Measurements from ENCODE around the gene OR2A42. TPM values are rescaled to one million over a fixed set of nuclear protein-coding genes. Genes with fewer than 3 reads are reported as not detected.
"Not testable (repeated sequence)": the region's sequence is repeated elsewhere in the genome, so short reads cannot be mapped to it uniquely, and the experiment has no call there.

Gene OR2A42
- total RNA-seq, 1 donor from 2014 or later = not detected

GRCh38 chr7:144226866-144227265 lies 12.5 kb downstream of the OR2A42 start:
- ATAC-seq; DNase-seq (ENCODE audit: low spot score): not testable (repeated sequence)

- DNase-seq (ENCODE audit: low spot score); ATAC-seq: not testable (repeated sequence)
Measured at GRCh38 chr7:144223675-144224074, 15.7 kb downstream of the OR2A42 start.

- not testable (repeated sequence) for DNase-seq (ENCODE audit: low spot score); ATAC-seq
Measured at GRCh38 chr7:144220531-144220930, 18.9 kb downstream of the OR2A42 start.

GRCh38 chr7:144219149-144219548 lies 20.3 kb downstream of the OR2A42 start:
- DNase-seq (ENCODE audit: low spot score) = not testable (repeated sequence)
- peak; percentile 65 for ATAC-seq

GRCh38 chr7:144218581-144218980 lies 20.8 kb downstream of the OR2A42 start:
- DNase-seq (ENCODE audit: low spot score); ATAC-seq: not testable (repeated sequence)

DNA sequence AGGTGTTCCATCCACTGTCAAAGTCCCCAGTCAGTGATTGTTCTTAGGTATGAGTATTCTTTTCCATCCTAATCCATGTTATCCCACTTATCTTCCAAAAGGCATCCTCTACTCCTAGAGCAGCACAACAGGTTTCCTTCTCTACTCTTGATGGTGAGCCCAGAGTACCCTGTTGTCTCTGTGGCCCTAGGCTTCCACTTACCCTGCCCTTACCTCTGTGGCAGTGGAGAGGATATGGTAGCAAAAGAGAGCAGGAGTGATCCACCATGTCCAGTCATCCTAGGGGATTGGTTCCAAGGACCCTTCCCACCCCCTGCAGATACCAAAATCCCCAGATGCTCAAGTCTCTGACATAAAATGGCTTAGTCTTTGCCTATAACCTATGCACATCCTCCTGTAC lies 22.2 kb downstream of the OR2A42 start:
- not testable (repeated sequence) for ATAC-seq

DNA sequence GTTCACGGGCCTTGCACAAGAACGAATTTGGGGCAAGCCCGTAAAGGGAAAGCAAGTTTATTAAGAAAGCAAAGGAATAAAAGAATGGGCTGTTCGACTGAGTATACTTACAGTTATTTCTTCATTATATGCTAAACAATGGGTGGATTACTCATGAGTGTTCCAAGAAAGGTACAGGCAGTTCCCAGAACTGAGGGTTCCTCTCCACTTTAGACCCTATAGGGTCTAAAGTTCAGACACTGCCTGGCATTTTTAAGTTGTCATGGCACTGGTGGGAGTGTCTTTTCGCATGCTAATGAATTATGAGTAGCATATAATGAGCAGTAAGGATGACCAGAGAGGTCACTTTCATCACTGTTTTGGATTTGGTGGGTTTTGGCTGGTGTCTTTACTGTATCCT lies 34.1 kb downstream of the OR2A42 start:
- not testable (repeated sequence) for ATAC-seq; DNase-seq (ENCODE audit: low spot score)

More for the DNA sequence above, 22.2 kb downstream of the OR2A42 start:
- DNase-seq (ENCODE audit: low spot score) = not testable (repeated sequence)

GRCh38 chr7:144203086-144203485 lies 36.3 kb downstream of the OR2A42 start:
- DNase-seq (ENCODE audit: low spot score); ATAC-seq: not testable (repeated sequence)

- not testable (repeated sequence) for DNase-seq (ENCODE audit: low spot score); ATAC-seq
Measured at GRCh38 chr7:144201978-144202377, 37.4 kb downstream of the OR2A42 start.

DNA sequence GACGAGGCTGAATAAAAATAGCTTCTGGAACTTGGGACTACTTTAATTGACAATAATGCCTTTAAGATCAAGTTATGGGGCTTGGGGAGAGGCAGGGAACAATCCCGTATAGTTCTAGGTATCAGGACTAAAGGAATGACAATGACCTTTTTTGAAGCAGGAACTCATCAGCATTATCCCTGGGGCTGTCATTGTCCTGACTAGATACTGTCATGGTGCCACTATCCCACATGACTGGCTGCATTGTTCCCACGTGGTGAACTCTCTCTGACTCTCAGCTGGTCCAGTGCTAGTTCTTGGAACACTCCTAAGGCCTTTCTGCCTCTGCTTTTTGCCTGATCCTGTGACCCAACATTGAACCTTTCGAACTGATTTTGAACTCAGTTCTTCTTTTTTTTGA lies 40.5 kb downstream of the OR2A42 start:
- not testable (repeated sequence) for DNase-seq (ENCODE audit: low spot score); ATAC-seq

DNA sequence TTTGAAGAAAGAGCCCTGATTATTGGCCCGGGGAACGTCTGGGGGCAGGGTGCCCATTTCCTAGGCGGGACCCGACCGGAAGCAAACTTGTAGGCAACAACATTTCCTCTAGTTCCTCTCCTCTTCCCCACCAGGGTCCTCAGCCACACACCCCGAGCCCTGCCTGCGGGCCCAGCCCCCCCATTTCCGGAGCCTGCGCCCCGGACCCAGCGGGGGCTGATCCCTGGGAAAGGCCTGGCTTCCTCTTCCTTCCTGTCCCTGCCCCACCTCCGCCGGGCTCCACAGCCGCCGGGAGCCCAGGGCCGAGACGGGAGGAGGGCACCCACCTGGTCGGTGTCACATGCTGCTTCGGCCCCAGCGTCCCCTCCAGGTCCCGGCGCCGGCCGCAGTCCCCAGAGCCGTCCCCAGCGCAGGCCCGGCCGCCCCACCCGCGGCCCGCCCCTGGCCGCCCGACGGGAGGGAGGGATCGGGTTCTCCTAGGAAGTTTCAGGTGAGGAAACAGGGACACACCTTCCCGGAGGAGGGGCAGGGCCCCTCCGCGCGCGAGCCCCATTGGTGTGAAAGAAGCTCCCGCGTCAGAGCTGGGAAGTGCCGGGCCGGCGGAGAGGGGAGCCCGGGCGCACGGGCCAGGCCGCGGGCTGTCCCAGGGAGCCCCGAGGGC lies 44.1 kb downstream of the OR2A42 start, which contains the start of gene ARHGEF35:
Gene ARHGEF35, minus strand, starts transcription at position 622 of the 661 bp plus-strand sequence. CDS start 7,450 bp downstream, outside the sequence.
- ATAC-seq = peak; percentile 95
- not testable (repeated sequence) for DNase-seq (ENCODE audit: low spot score)

DNA sequence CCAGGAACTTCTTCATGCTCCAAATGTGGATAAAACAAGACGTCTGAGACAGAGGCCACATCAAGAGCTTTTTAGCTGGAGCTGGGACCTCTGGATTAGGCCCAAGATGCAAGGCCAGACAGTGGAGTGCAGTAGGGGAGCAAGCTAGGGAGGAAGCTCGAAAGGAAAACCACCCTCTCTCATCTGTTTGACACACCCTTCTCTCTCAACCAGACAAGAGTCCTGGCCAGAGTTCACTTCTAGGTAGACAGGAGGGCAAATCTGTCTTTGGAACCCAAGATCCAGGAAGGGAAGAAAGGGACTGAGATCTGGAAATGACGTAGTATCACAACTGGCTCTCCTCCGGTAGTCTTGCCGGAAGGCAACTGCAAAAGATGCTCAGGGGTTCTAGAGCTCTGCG lies 45.0 kb downstream of the OR2A42 start:
- DNase-seq (ENCODE audit: low spot score); ATAC-seq: not testable (repeated sequence)

- DNase-seq (ENCODE audit: low spot score); ATAC-seq: not testable (repeated sequence)
Measured at GRCh38 chr7:144193782-144194181, 45.6 kb downstream of the OR2A42 start.

GRCh38 chr7:144188578-144189171 lies 50.7 kb downstream of the OR2A42 start:
- not testable (repeated sequence) for DNase-seq (ENCODE audit: low spot score); ATAC-seq

DNA sequence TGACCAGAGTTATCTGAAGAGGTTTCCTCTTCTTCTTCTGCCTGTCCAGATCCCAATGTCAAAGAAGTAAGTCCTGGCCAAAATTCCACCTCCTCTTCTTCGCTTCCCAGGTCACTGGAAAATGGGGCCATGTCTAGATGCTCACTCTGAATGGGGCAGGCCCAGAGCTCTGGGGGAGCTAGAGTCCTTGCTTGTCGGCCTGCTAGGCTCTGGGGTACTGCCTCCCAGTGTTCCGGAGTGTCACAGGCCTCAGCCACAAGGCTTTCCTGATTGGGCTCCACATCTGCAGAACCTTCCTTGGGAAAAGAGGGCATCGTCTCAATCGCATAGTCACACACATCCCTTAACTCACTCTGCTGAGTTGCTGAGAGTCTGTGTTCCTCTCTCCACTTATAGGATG lies 51.6 kb downstream of the OR2A42 start:
- not testable (repeated sequence) for DNase-seq (ENCODE audit: low spot score); ATAC-seq

DNA sequence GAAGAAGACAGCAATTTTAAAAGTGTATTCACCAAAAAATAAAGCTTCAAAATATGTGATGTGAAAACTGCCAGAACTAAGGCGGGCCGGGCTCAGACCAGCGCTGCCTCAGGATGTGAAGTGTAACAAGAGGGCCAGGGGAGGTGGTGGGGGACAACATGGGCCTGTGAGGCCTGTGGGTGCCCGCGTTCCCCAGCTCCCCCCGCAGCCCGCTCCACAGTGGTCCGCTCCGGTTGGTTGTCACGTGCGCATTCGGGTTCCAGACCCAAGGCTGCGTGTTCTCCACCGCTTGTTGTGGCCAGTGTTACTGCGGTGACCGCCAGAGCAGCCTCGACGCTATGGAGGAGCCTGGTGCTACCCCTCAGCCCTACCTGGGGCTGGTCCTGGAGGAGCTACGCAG lies 56.2 kb downstream of the OR2A42 start, which contains the start of gene CTAGE4:
Gene CTAGE4, plus strand, starts transcription at position 301 of the 400 bp plus-strand sequence. Its CDS starts 38 bp downstream, at position 339.
- DNase-seq (ENCODE audit: low spot score); ATAC-seq: not testable (repeated sequence)

DNA sequence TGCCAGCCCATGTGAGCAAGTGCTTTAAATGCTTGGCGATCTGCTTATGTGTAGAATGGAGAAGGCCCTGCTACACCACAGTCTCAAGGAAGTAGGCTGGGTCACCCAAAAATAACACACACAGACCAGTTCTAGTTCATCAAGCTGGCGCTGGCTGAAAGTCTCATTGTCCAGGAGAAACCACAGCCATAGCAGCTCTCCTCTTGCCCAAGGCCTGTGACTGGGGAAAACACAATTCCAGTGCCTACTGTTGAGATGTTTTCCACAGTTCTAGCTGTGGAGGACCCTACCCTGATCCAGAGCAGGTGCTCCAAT lies 60.3 kb downstream of the OR2A42 start:
- not testable (repeated sequence) for ATAC-seq; DNase-seq (ENCODE audit: low spot score)

DNA sequence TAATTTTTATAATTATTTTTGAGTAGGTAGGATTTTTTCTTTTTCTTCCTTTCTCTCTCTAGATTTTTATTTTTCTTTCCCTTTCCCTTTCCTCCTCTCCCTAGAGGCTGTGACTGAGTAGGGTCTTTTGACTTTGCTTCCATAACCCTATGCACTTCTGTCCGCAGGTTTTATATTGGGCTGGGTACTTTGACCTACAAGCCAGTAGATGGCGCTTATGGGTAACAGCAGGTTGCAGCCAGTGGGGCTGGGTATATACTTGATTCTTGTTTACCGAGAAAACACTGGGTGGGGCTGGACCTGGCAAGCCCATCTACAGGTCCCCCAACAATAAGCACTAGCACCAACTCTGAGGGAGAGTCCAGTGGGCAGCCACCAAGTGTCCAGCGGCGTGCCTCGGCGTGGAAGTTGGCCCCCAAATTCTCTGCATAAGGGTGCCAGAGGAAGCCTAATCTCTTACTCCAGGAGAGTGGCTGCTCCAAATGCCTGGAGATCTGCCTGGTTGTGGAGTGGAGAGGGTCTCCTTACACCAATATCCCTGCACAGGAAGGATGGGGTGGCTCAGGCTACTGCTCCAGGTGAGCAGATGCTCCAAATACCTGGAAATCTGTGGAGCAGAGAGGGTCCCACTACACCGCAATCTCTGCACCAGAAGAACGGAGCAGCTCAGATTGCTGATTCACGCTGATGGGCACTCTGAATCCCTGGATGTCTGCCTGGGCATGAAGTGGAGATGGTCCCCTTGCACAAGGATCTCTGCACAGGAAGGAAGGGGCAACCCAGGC lies 60.8 kb downstream of the OR2A42 start:
- not testable (repeated sequence) for DNase-seq (ENCODE audit: low spot score)
- peak; percentile 92 for ATAC-seq
